Measurements from ENCODE around the gene NMRAL1. TPM values are rescaled to one million over a fixed set of nuclear protein-coding genes. Genes with fewer than 3 reads are reported as not detected.

NMRAL1 gene
- total and polyA plus RNA-seq, 2 donors (not counting 1 experiment from before 2014, with no cell fraction given), result 48.6 to 68.8 TPM

DNA sequence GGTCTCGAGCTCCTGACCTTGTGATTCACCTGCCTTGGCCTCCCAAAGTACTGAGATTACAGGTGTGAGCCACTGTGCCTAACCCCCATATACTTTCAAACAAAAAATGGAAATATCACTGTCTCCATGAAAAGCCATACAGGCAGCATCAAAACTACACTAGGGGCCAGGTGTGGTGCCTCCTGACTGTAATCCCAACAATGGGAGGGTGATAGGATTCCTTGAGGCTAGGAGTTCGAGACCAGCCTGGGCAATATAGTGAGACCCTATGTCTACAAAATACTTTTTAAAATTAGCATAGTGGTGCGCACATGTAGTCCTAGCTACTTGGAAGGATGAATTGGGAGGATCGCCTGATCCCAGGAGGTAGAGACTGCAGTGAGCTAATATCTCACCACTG is 17.5 kb upstream of the NMRAL1 start:
- Mint-ChIP-seq H3K4me1 (peaks cover 9% of the 10 kb centered on the region), H3K9me3 (ENCODE audit: insufficient read depth) (no peaks in the 10 kb centered on the region), H3K27ac (no peak overlapping the region), H3K4me3 (no peak overlapping the region), H3K27me3 (no peaks in the 10 kb centered on the region)
- H4K20me1 ChIP-seq (ENCODE audit: control insufficient read depth, insufficient read depth, low read length, poor library complexity, severe bottlenecking), result peaks cover 11% of the 10 kb centered on the region
- TF ChIP-seq, protein P1, sequence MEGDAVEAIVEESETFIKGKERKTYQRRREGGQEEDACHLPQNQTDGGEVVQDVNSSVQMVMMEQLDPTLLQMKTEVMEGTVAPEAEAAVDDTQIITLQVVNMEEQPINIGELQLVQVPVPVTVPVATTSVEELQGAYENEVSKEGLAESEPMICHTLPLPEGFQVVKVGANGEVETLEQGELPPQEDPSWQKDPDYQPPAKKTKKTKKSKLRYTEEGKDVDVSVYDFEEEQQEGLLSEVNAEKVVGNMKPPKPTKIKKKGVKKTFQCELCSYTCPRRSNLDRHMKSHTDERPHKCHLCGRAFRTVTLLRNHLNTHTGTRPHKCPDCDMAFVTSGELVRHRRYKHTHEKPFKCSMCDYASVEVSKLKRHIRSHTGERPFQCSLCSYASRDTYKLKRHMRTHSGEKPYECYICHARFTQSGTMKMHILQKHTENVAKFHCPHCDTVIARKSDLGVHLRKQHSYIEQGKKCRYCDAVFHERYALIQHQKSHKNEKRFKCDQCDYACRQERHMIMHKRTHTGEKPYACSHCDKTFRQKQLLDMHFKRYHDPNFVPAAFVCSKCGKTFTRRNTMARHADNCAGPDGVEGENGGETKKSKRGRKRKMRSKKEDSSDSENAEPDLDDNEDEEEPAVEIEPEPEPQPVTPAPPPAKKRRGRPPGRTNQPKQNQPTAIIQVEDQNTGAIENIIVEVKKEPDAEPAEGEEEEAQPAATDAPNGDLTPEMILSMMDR (IDR thresholded peaks at IDR 0.05), result no peak
- TF ChIP-seq EZH2 (IDR thresholded peaks at IDR 0.05; ENCODE audit: borderline replicate concordance, insufficient read depth, low read depth, low read length, poor library complexity, severe bottlenecking), result no peak
- no peak overlapping the region for H3K27ac ChIP-seq (ENCODE audit: low read length in 2 of 2)
- no peaks in the 10 kb centered on the region for H3K27me3 ChIP-seq (replicated peaks in 1 of 4; ENCODE audit: control extremely low read depth in 1 of 4, control insufficient read depth in 3 of 4, insufficient read depth in 4 of 4, low read length in 3 of 4)
- intact Hi-C loops (cut with micrococcal nuclease), result no loop called here
- no peak overlapping the region for H3K4me3 ChIP-seq (ENCODE audit: control extremely low read depth in 1 of 5, extremely low read depth in 1 of 5, insufficient read depth in 1 of 5, low read depth in 2 of 5, low read length in 4 of 5)
- CTCF ChIA-PET, result no interaction called here
- ATAC-seq (ENCODE audit: low read depth) (no peak), DNase-seq (no peak)
- no peak overlapping the region for H2AFZ ChIP-seq (ENCODE audit: insufficient read depth, low read depth, low read length, poor library complexity, severe bottlenecking)
- H3K4me2 ChIP-seq (replicated peaks; ENCODE audit: low read depth, low read length, poor library complexity, severe bottlenecking), result no peak overlapping the region
- H3K36me3 ChIP-seq (replicated peaks in 1 of 2; ENCODE audit: control extremely low read depth in 1 of 2, control insufficient read depth in 1 of 2, extremely low read depth in 1 of 2, insufficient read depth in 2 of 2, low read length in 1 of 2), result peaks cover 1 to 46% of the 10 kb centered on the region in 2 experiments
- H3K79me2 ChIP-seq (ENCODE audit: control insufficient read depth, insufficient read depth, low read length), result peaks cover 84% of the 10 kb centered on the region
- peaks cover 6 to 7% of the 10 kb centered on the region in 2 donors for H3K4me1 ChIP-seq (ENCODE audit: control insufficient read depth in 2 of 2, insufficient read depth in 2 of 2, low read length in 2 of 2)
- H3K9ac ChIP-seq (ENCODE audit: low read length), result no peak overlapping the region
- no peaks in the 10 kb centered on the region for H3K9me3 ChIP-seq (ENCODE audit: control extremely low read depth in 1 of 3, control insufficient read depth in 2 of 3, insufficient read depth in 1 of 3, low read length in 2 of 3)
- WGBS (ENCODE audit: insufficient coverage), result 100% methylated on average over 1 of the region's 4 CpGs
- POLR2A ChIA-PET, result no interaction called here

GRCh38 chr16:4489030-4489429 is 14.6 kb upstream of the NMRAL1 start:
- H3K36me3 ChIP-seq (replicated peaks in 1 of 2; ENCODE audit: control extremely low read depth in 1 of 2, control insufficient read depth in 1 of 2, extremely low read depth in 1 of 2, insufficient read depth in 2 of 2, low read length in 1 of 2), result peaks cover 0 to 60% of the 10 kb centered on the region in 2 experiments
- no peaks in the 10 kb centered on the region for H3K9me3 Mint-ChIP-seq (ENCODE audit: insufficient read depth)
- peaks cover 93% of the 10 kb centered on the region for H3K79me2 ChIP-seq (ENCODE audit: control insufficient read depth, insufficient read depth, low read length)
- H3K4me3 ChIP-seq (ENCODE audit: control extremely low read depth in 1 of 5, extremely low read depth in 1 of 5, insufficient read depth in 1 of 5, low read depth in 2 of 5, low read length in 4 of 5), result no peak overlapping the region
- peaks cover 6% of the 10 kb centered on the region for H4K20me1 ChIP-seq (ENCODE audit: control insufficient read depth, insufficient read depth, low read length, poor library complexity, severe bottlenecking)
- H3K4me1 Mint-ChIP-seq, result peaks cover 11% of the 10 kb centered on the region
- H3K9ac ChIP-seq (ENCODE audit: low read length), result no peak overlapping the region
- H3K27me3 Mint-ChIP-seq, result no peaks in the 10 kb centered on the region
- no peaks in the 10 kb centered on the region for H3K9me3 ChIP-seq (ENCODE audit: control extremely low read depth in 1 of 3, control insufficient read depth in 2 of 3, insufficient read depth in 1 of 3, low read length in 2 of 3)
- DNase-seq (no peak), ATAC-seq (ENCODE audit: low read depth) (no peak)
- H3K4me3 Mint-ChIP-seq, result no peak overlapping the region
- ChIA-PET POLR2A (no interaction called here), CTCF (interaction anchor here (0.6 to 1.4 kb wide), 3 partner anchors 12 to 60 kb away, joined by 3 to 4 read pairs (median 4); no protein-coding TSS in a partner anchor)
- intact Hi-C loops (cut with micrococcal nuclease), result no loop called here
- H3K27ac ChIP-seq (ENCODE audit: low read length in 2 of 2), result no peak overlapping the region
- H3K4me1 ChIP-seq (ENCODE audit: control insufficient read depth in 2 of 2, insufficient read depth in 2 of 2, low read length in 2 of 2), result peaks cover 6 to 7% of the 10 kb centered on the region in 2 donors
- H3K4me2 ChIP-seq (replicated peaks; ENCODE audit: low read depth, low read length, poor library complexity, severe bottlenecking), result no peak overlapping the region
- WGBS (ENCODE audit: insufficient coverage), result 89% methylated on average over 1 of the region's 5 CpGs
- TF ChIP-seq, protein P1 (IDR thresholded peaks at IDR 0.05), result no peak
- no peak for TF ChIP-seq EZH2 (IDR thresholded peaks at IDR 0.05; ENCODE audit: borderline replicate concordance, insufficient read depth, low read depth, low read length, poor library complexity, severe bottlenecking)
- no peak overlapping the region for H2AFZ ChIP-seq (ENCODE audit: insufficient read depth, low read depth, low read length, poor library complexity, severe bottlenecking)
- H3K27me3 ChIP-seq (replicated peaks in 1 of 4; ENCODE audit: control extremely low read depth in 1 of 4, control insufficient read depth in 3 of 4, insufficient read depth in 4 of 4, low read length in 3 of 4), result no peaks in the 10 kb centered on the region
- no peak overlapping the region for H3K27ac Mint-ChIP-seq

Measured in B cell (primary cell).